NCI-H69 (cell line): Measurements from ENCODE around the gene HBM.
A peak's percentile ranks its signal among the peaks of the same experiment; 100 is the strongest.
"Not testable (repeated sequence)": the region's sequence is repeated elsewhere in the genome, so short reads cannot be mapped to it uniquely, and the experiment has no call there.

Experiments used
- DNase-seq: peaks from one replicate; lab custom pipeline; 2025; lab: John Stamatoyannopoulos, UW

HBM gene

DNA sequence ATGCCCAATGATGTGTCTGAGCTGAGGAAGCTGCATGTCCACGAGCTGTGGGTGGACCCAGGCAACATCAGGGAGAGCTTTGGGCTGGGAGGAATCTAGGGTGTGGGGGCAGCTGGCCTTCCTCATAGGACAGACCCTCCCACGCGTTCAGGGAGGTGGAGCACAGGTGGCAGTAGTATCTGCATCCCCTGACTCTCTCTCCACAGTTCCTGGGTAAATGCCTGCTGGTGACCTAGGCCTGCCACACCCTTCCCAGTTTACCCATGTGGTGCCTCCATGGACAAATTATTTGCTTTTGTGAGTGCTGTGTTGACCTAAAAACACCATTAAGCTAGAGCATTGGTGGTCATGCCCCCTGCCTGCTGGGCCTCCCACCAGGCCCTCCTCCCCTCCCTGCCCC, 3.2 kb downstream of the HBM start:
- peak; percentile 84 for DNase-seq

- peak; percentile 77 for DNase-seq
These were observed 4.3 kb downstream of the HBM start for GRCh38 chr16:170088-170507.

DNA sequence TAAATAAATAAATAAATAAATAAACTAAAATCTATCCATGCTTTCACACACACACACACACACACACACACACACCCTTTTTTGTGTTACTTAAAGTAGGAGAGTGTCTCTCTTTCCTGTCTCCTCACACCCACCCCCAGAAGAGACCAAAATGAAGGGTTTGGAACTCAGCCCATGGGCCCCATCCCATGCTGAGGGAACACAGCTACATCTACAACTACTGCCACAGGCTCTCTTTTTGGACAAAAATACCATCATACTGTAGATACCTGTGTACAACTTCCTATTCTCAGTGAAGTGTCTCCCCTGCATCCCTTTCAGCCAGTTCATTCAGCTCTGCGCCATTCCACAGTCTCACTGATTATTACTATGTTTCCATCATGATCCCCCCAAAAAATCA, 5.0 kb downstream of the HBM start:
- no peak for DNase-seq

- not testable (repeated sequence) for DNase-seq
These were observed 6.7 kb downstream of the HBM start, which contains the start of gene HBA2 for GRCh38 chr16:172374-172941. TSS of gene HBA2 (plus strand) at chr16:172876. CDS start at chr16:172913, 37 bp downstream.

DNA sequence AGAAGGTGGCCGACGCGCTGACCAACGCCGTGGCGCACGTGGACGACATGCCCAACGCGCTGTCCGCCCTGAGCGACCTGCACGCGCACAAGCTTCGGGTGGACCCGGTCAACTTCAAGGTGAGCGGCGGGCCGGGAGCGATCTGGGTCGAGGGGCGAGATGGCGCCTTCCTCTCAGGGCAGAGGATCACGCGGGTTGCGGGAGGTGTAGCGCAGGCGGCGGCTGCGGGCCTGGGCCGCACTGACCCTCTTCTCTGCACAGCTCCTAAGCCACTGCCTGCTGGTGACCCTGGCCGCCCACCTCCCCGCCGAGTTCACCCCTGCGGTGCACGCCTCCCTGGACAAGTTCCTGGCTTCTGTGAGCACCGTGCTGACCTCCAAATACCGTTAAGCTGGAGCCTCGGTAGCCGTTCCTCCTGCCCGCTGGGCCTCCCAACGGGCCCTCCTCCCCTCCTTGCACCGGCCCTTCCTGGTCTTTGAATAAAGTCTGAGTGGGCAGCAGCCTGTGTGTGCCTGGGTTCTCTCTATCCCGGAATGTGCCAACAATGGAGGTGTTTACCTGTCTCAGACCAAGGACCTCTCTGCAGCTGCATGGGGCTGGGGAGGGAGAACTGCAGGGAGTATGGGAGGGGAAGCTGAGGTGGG, 7.6 kb downstream of the HBM start:
- not testable (repeated sequence) for DNase-seq

DNA sequence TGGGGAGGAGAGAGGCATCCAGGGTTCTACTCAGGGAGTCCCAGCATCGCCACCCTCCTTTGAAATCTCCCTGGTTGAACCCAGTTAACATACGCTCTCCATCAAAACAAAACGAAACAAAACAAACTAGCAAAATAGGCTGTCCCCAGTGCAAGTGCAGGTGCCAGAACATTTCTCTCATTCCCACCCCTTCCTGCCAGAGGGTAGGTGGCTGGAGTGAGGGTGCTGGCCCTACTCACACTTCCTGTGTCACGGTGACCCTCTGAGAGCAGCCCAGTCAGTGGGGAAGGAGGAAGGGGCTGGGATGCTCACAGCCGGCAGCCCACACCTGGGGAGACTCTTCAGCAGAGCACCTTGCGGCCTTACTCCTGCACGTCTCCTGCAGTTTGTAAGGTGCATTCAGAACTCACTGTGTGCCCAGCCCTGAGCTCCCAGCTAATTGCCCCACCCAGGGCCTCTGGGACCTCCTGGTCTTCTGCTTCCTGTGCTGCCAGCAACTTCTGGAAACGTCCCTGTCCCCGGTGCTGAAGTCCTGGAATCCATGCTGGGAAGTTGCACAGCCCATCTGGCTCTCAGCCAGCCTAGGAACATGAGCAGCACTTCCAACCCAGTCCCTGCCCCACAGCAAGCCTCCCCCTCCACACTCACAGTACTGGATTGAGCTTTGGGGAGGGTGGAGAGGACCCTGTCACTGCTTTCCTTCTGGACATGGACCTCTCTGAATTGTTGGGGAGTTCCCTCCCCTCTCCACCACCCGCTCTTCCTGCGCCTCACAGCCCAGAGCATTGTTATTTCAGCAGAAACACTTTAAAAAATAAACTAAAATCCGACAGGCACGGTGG, 8.4 kb downstream of the HBM start:
- DNase-seq = peak; percentile 61

DNA sequence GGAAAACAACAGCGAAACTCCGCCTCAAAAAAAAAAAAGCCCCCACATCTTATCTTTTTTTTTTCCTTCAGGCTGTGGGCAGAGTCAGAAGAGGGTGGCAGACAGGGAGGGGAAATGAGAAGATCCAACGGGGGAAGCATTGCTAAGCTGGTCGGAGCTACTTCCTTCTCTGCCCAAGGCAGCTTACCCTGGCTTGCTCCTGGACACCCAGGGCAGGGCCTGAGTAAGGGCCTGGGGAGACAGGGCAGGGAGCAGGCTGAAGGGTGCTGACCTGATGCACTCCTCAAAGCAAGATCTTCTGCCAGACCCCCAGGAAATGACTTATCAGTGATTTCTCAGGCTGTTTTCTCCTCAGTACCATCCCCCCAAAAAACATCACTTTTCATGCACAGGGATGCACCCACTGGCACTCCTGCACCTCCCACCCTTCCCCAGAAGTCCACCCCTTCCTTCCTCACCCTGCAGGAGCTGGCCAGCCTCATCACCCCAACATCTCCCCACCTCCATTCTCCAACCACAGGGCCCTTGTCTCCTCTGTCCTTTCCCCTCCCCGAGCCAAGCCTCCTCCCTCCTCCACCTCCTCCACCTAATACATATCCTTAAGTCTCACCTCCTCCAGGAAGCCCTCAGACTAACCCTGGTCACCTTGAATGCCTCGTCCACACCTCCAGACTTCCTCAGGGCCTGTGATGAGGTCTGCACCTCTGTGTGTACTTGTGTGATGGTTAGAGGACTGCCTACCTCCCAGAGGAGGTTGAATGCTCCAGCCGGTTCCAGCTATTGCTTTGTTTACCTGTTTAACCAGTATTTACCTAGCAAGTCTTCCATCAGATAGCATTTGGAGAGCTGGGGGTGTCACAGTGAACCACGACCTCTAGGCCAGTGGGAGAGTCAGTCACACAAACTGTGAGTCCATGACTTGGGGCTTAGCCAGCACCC, 9.5 kb downstream of the HBM start:
- peak; percentile 24 for DNase-seq

GRCh38 chr16:176006-176405, 10.2 kb downstream of the HBM start:
- not testable (repeated sequence) for DNase-seq

DNA sequence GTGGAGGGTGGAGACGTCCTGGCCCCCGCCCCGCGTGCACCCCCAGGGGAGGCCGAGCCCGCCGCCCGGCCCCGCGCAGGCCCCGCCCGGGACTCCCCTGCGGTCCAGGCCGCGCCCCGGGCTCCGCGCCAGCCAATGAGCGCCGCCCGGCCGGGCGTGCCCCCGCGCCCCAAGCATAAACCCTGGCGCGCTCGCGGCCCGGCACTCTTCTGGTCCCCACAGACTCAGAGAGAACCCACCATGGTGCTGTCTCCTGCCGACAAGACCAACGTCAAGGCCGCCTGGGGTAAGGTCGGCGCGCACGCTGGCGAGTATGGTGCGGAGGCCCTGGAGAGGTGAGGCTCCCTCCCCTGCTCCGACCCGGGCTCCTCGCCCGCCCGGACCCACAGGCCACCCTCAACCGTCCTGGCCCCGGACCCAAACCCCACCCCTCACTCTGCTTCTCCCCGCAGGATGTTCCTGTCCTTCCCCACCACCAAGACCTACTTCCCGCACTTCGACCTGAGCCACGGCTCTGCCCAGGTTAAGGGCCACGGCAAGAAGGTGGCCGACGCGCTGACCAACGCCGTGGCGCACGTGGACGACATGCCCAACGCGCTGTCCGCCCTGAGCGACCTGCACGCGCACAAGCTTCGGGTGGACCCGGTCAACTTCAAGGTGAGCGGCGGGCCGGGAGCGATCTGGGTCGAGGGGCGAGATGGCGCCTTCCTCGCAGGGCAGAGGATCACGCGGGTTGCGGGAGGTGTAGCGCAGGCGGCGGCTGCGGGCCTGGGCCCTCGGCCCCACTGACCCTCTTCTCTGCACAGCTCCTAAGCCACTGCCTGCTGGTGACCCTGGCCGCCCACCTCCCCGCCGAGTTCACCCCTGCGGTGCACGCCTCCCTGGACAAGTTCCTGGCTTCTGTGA, 11.0 kb downstream of the HBM start, which contains the start of gene HBA1:
Gene HBA1 (plus strand): TSS at position 204 of the 906 bp plus-strand sequence. CDS start 37 bp downstream, at position 241.
- not testable (repeated sequence) for DNase-seq

- DNase-seq = peak; percentile 36
These were observed 11.6 kb downstream of the HBM start for GRCh38 chr16:177394-177822.

- peak; percentile 38 for DNase-seq
These were observed 12.3 kb downstream of the HBM start for GRCh38 chr16:177981-178667.

GRCh38 chr16:178668-179015, 12.9 kb downstream of the HBM start:
- DNase-seq = peak; percentile 38

DNA sequence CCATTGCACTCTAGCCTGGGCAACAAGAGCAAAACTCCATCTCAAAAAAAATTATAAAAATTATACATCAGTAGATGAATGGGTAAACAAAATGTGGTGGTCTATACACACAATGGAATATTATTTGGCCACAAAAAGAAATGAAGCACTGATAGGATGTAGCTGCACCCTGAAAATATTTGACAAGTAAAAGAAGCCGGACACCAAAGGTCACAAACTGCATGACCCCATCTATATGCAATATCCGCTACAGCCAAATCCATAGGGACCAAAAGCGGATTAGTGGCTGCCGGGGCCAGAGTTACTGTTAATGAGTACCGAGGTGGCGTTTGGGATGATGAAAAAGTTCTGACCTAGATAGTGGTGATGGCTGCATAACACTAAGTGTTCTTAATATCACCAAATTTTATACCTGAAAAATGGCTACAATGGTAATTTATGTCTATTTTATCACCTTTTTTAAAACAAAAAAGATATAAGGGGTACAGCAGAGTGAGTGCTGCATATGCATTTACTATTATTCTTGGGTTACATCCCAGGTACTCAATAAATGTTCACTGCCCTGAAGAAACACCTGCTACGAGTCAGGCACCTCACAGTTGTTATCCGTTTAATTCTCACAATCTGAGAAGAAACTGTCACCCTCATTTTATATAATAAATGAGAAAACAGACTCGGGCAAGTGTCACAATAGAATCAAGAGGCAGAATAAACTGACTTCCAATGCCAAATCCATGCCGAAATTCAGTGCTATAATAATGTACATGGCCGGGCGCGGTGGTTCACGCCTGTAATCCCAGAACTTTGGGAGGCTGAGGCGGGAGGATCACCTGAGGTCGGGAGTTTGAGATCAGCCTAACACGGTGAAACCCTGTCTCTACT, 13.7 kb downstream of the HBM start:
- no peak for DNase-seq

DNA sequence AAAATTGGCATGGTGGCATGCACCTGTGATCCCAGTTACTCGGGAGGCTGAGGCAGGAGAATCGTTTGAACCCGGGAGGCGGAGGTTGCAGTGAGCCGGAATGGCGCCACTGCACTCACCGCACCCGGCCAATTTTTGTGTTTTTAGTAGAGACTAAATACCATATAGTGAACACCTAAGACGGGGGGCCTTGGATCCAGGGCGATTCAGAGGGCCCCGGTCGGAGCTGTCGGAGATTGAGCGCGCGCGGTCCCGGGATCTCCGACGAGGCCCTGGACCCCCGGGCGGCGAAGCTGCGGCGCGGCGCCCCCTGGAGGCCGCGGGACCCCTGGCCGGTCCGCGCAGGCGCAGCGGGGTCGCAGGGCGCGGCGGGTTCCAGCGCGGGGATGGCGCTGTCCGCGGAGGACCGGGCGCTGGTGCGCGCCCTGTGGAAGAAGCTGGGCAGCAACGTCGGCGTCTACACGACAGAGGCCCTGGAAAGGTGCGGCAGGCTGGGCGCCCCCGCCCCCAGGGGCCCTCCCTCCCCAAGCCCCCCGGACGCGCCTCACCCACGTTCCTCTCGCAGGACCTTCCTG, 14.4 kb downstream of the HBM start, which contains the start of gene HBQ1:
Gene HBQ1 (plus strand): TSS at position 359 of the 575 bp plus-strand sequence. CDS start 28 bp downstream, at position 387.
- peak; percentile 76 for DNase-seq

GRCh38 chr16:180681-181564, 15.1 kb downstream of the HBM start:
- DNase-seq = peak; percentile 94

DNA sequence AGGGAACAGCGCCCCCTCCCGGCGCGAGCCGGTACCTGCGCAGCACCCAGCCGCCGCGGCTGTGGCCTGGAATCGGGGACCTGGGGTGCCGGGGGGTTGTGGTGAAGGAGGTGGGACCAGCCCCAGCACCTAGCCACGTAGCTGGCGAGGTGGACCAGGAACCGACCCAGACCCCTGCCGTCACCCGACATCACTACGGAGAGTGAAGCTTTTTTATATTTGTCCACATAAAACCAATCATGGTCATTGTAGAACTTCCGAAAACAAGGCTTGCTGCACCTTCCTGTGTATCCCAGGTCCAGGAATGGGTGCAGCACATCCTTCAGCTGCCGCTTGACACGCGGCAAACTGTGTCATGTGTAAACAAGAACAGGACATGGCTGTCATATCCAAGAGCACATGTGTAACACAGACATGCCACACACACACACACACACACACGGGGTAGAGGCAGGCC, 15.8 kb downstream of the HBM start:
- peak; percentile 52 for DNase-seq

GRCh38 chr16:183005-183404, 17.2 kb downstream of the HBM start:
- peak; percentile 30 for DNase-seq
